NB4 (cell line): ENCODE data around the gene TTLL5.

Source experiments
- CTCF ChIP-seq: IDR thresholded peaks from one replicate; pipeline ENCODE4 v1.5.1; 2012; ENCODE audit warnings: low read depth, low read length
- POLR2A ChIP-seq: IDR thresholded peaks from 2 replicates; pipeline ENCODE4 v1.6.1; 2011; ENCODE audit warnings: mild to moderate bottlenecking; ENCODE audit not compliant: insufficient read length; ENCODE audit errors: extremely low read depth

DNA sequence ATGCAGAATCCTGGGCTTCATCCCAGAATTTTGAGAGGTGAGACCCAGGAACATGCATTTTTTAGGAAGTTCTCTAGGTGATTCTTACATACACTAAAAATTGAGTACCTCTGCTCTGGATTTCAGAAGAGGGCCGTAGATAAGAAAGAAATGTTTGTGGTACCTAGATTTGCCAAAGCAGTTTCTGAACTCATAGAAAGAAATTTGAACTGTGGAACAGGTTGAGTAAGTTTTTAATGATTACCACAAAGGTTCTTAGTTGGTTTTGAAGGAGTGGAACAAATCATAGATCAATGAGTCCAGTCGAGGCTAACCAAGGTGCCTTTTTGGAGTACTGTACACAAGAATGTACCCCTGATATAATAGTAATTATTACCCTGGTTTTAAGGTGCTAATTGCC is 24.9 kb downstream of the TTLL5 start:
- no peak for TF ChIP-seq CTCF
- no peak for TF ChIP-seq POLR2A
